A172 (cell line): ENCODE data around the gene CFAP210. TPM values are rescaled to one million over a fixed set of nuclear protein-coding genes. Genes with fewer than 3 reads are reported as not detected.
"Not testable (repeated sequence)": the region's sequence is repeated elsewhere in the genome, so short reads cannot be mapped to it uniquely, and the experiment has no call there.

Source experiments
- DNase-seq: peaks from one replicate; pipeline ENCODE4 v3.0.0-alpha.2; 2015; ENCODE audit warnings: low spot score
- total RNA-seq: library from RNA; depleted of rRNA; stranded (reverse); fragments of >200 nt; shearing (Covaris generic); gene quantifications from 2 replicates; pipeline ENCODE4 v1.2.3, GENCODE V29; 2014; rRNA removed

The CFAP210 gene
- total RNA-seq, 1 experiment from 2014 or later = not detected

DNA sequence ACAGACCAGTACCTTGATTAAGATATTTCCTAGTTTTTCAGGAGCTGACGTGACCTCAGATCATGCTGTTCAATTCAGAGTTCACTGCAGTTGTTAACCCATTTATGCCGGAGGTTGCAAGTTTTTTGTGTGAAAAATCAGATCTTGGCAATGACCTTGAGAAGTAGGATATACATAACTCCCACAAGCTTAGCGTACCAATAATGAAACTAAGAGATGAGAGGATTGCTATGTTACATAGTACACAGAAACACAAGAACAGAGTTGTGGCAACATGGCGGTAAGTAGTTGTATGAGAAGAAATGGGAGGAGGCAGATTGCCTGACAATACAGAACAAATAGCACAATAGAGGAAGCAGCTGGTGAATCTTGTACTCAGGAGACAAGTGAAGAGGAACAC, 71.0 kb downstream of the CFAP210 start:
- DNase-seq = no peak

DNA sequence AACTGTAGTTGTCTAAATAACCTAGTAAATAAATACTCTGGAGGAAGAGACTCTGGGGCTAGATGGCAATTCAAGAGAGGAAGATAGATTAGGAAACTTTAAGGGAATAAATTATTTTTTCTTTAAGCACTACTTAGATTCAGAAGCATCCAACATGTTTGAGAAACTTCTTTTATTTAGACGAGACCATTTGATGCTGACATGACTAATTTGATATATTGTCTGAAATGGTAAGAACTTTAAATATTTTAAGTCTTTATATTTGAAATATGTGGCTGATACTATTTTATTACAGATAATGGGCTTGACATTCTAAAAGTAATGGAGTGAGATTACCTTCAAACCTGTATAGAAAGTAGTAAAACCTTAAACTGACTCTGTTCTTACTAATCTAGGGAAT, 73.7 kb downstream of the CFAP210 start:
- DNase-seq = no peak

DNA sequence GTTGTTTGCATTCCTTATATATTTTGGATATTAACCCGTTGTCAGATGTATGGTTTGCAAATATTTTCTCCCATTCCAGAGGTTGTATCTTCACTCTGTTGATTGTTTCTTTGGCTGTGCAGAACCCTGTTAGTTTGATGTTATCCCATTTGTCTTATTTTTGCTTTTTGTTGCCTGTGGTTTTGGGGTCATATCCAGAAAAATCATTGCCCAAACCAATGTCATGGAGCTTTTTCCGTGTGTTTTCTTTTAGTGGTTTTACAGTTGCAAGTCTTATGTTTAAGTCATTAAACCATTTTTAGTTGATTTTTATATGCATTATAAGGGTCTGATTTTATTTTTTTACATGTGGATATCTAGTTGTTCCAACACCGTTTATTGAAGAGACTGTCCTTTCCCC, 74.3 kb downstream of the CFAP210 start:
- DNase-seq = no peak

DNA sequence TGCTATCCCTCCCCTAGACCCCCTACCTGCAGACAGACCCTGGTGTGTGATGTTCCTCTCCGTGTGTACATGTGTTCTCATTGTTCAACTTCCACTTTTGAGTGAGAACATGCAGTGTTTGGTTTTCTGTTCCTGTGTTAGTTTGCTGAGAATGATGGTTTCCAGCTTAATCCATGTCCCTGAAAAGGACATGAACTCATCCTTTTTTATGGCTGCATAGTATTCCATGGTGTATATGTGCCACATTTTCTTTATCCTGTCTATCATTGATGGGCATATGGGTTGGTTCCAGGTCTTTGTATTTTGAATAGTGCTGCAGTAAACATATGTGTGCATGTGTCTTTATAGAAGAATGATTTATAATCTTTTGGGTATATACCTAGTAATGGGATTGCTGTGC, 78.2 kb downstream of the CFAP210 start:
- DNase-seq = not testable (repeated sequence)

DNA sequence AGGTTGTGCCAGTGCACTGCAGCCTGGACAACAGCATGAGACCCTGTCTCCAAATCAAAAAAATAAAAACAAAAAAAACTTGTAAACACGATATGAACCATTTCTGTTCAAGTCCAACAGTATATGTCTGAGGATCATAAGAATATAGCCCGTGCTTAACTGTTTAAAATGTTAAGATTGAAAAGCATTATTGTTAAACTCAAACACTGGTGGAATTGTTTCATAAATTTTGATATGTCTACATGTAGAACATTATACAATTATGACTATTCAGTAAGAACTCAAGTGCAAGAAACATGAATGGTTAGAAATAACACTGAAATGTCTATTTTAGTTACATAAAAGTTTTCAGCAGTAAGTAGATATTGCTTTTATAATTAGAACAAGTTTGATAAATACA, 80.3 kb downstream of the CFAP210 start:
- DNase-seq = no peak

DNA sequence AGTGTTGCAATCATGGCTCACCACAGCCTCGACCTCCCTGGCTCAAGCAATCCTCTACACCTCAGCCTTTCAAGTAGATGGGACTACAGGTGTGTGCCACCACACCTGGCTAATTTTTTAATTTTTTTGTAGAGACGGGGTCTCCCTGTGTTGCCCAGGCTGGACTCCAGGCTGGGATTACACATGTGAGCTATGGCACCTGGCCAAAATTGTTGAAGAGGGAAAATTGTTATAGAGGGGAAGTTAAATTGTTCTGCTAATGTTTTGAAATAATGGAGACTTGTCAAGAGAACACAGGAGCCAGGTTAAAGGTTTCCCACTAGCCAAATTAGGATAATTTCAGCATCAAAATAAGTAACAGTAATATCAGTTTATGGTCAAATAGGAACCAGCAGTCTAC, 84.9 kb downstream of the CFAP210 start:
- no peak for DNase-seq

DNA sequence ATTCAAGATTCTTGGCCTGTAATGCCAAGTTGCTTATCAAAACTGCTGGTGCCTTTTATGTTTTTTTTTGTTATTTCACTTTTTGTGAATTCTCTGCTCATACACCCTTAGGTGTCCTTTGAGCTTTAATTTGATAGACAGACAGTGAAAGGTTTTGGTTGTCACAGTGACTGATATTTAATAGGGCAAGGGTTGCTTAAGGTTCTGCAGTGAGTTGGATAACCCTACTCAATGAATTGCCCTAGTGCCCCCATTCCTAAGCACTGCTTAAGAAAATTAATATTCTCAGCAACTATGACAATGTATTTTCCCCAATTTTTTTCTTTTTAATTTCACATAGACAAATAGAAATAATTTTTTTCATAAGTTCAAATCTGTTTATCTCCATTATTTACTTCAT, 94.6 kb downstream of the CFAP210 start:
- DNase-seq = no peak

DNA sequence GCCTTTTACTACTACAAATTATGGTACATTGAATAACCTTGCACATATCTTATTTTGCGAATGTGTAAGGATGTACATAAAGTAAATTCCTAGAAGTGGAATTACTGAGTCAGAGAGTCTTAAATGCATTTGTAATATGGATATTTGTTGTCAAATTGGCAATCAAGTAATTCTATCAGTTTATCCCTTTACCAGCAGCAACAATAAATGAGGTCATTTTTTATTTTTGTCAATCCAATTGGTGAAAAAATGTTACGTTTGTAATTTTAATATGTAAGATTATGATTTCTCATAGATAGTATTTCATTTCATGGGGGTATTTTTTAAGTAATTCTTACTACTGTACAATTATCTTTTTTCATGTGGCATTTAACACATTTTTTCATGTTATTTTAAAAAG, 95.2 kb downstream of the CFAP210 start:
- no peak for DNase-seq

DNA sequence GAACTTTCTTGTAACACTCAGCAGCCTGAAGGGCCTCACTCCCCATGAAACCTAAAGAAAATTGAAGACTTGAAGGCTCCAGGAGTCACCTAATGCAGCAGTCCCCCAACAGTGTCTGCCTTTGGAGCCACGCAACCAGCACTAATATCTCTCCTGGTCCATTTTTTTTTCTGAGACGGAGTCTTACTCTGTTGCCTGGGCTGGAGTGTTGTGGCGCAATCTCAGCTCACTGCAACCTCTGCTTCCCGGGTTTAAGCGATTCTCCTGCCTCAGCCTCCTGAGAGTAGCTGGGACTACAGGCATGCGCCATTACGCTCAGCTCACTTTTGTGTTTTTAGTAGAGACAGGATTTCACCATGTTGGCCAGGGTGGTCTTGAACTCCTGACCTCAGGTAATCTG, 97.7 kb downstream of the CFAP210 start:
- not testable (repeated sequence) for DNase-seq

Other genes starting within 250 kb of the CFAP210 start
- 1.7 and 2.0 TPM in 2 replicates for gene BBS5, start 214.9 kb downstream of the CFAP210 start, total RNA-seq
- gene KLHL41, start 184.7 kb downstream of the CFAP210 start, total RNA-seq = 0.19 TPM in 1 of 2 replicates, not detected in the other
- 37.3 and 40.4 TPM in 2 replicates for gene FASTKD1, start 120.5 kb downstream of the CFAP210 start, total RNA-seq
- 30.4 and 48.6 TPM in 2 replicates for gene PPIG, start 110.1 kb downstream of the CFAP210 start, total RNA-seq
- gene PHOSPHO2, start 64 bp upstream of the CFAP210 start, total RNA-seq = 12.6 and 13.5 TPM in 2 replicates
- gene KLHL23, start 39.4 kb upstream of the CFAP210 start, total RNA-seq = 24.9 and 29.0 TPM in 2 replicates
- 212 and 287 TPM in 2 replicates for gene SSB, start 104.5 kb upstream of the CFAP210 start, total RNA-seq
- 141 and 192 TPM in 2 replicates for gene METTL5, start 130.5 kb upstream of the CFAP210 start, total RNA-seq
- 19.9 and 21.0 TPM in 2 replicates for gene UBR3, start 133.0 kb upstream of the CFAP210 start, total RNA-seq